ENCODE data around the gene AGBL5. TPM values are rescaled to one million over a fixed set of nuclear protein-coding genes. Genes with fewer than 3 reads are reported as not detected.

AGBL5 gene
- total and polyA plus RNA-seq, 2 of the 13 experiments (the other 11 are each of a cell fraction or from before 2014, with no cell fraction given): 55.9 to 73.3 TPM

- no peak; the same call in 1 of the 2 replicates for TF ChIP-seq ZNF318 (CRISPR knock-in tag; IDR thresholded peaks at IDR 0.05)
- TF ChIP-seq ZNF337 (CRISPR knock-in tag; IDR thresholded peaks at IDR 0.05; ENCODE audit: borderline replicate concordance, low read depth): no peak
- TF ChIP-seq, protein P1, sequence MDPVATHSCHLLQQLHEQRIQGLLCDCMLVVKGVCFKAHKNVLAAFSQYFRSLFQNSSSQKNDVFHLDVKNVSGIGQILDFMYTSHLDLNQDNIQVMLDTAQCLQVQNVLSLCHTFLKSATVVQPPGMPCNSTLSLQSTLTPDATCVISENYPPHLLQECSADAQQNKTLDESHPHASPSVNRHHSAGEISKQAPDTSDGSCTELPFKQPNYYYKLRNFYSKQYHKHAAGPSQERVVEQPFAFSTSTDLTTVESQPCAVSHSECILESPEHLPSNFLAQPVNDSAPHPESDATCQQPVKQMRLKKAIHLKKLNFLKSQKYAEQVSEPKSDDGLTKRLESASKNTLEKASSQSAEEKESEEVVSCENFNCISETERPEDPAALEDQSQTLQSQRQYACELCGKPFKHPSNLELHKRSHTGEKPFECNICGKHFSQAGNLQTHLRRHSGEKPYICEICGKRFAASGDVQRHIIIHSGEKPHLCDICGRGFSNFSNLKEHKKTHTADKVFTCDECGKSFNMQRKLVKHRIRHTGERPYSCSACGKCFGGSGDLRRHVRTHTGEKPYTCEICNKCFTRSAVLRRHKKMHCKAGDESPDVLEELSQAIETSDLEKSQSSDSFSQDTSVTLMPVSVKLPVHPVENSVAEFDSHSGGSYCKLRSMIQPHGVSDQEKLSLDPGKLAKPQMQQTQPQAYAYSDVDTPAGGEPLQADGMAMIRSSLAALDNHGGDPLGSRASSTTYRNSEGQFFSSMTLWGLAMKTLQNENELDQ (CRISPR knock-in tag; IDR thresholded peaks at IDR 0.05; ENCODE audit: borderline replicate concordance): no peak; the same call in 1 of the 2 replicates
- TF ChIP-seq SMAD3 (CRISPR knock-in tag; IDR thresholded peaks at IDR 0.05): no peak
- TF ChIP-seq ZNF143 (CRISPR knock-in tag; IDR thresholded peaks at IDR 0.05): no peak
- TF ChIP-seq DMTF1 (CRISPR knock-in tag; IDR thresholded peaks at IDR 0.05): no peak
- 0 out of 2 replicates have a peak, but pooled peaks have one; percentile 1 for TF ChIP-seq GTF3A (CRISPR knock-in tag; conservative IDR thresholded peaks at IDR 0.05)
- TF ChIP-seq SALL1 (CRISPR knock-in tag; IDR thresholded peaks at IDR 0.05): no peak
- TF ChIP-seq, protein P2, sequence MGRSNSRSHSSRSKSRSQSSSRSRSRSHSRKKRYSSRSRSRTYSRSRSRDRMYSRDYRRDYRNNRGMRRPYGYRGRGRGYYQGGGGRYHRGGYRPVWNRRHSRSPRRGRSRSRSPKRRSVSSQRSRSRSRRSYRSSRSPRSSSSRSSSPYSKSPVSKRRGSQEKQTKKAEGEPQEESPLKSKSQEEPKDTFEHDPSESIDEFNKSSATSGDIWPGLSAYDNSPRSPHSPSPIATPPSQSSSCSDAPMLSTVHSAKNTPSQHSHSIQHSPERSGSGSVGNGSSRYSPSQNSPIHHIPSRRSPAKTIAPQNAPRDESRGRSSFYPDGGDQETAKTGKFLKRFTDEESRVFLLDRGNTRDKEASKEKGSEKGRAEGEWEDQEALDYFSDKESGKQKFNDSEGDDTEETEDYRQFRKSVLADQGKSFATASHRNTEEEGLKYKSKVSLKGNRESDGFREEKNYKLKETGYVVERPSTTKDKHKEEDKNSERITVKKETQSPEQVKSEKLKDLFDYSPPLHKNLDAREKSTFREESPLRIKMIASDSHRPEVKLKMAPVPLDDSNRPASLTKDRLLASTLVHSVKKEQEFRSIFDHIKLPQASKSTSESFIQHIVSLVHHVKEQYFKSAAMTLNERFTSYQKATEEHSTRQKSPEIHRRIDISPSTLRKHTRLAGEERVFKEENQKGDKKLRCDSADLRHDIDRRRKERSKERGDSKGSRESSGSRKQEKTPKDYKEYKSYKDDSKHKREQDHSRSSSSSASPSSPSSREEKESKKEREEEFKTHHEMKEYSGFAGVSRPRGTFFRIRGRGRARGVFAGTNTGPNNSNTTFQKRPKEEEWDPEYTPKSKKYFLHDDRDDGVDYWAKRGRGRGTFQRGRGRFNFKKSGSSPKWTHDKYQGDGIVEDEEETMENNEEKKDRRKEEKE (IDR thresholded peaks at IDR 0.05): no peak
- TF ChIP-seq ZNF24 (IDR thresholded peaks at IDR 0.05): no peak
Measured at GRCh38 chr2:27085673-27086089, 34.2 kb downstream of the AGBL5 start (continued).

Measured in HepG2 (cell line).